Hippocampal formation (tissue), 2 donors: Measurements from ENCODE around the gene CXCL8.

Experiments used
- DNase-seq, 2 donors: peaks; one replicate each; lab custom pipeline; 2025; lab: John Stamatoyannopoulos, UW

The CXCL8 gene

GRCh38 chr4:73718375-73719373 lies 21.7 kb upstream of the CXCL8 start:
- DNase-seq = no peak

GRCh38 chr4:73721435-73721834 lies 18.9 kb upstream of the CXCL8 start:
- no peak for DNase-seq

- DNase-seq = no peak
Measured at GRCh38 chr4:73721909-73722308, 18.5 kb upstream of the CXCL8 start.

- no peak for DNase-seq
Measured at GRCh38 chr4:73723023-73723422, 17.3 kb upstream of the CXCL8 start.

GRCh38 chr4:73723928-73724327 lies 16.4 kb upstream of the CXCL8 start:
- no peak for DNase-seq

GRCh38 chr4:73725510-73725909 lies 14.9 kb upstream of the CXCL8 start:
- no peak for DNase-seq

- DNase-seq = no peak
Measured at GRCh38 chr4:73725985-73726384, 14.4 kb upstream of the CXCL8 start.

GRCh38 chr4:73727685-73728084 lies 12.7 kb upstream of the CXCL8 start:
- DNase-seq = no peak

- no peak for DNase-seq
Measured at GRCh38 chr4:73728091-73728741, 12.2 kb upstream of the CXCL8 start.

GRCh38 chr4:73729534-73730165 lies 10.7 kb upstream of the CXCL8 start:
- DNase-seq = peak; percentile 18 to 49

- no peak for DNase-seq
Measured at GRCh38 chr4:73730292-73730691, 10.1 kb upstream of the CXCL8 start.

GRCh38 chr4:73730867-73731266 lies 9.5 kb upstream of the CXCL8 start:
- no peak for DNase-seq

- DNase-seq = no peak
Measured at GRCh38 chr4:73731968-73732610, 8.3 kb upstream of the CXCL8 start.

- no peak for DNase-seq
Measured at GRCh38 chr4:73732759-73733431, 7.5 kb upstream of the CXCL8 start.

GRCh38 chr4:73734530-73735001 lies 5.8 kb upstream of the CXCL8 start:
- DNase-seq = no peak

- no peak for DNase-seq
Measured at GRCh38 chr4:73735231-73735630, 5.1 kb upstream of the CXCL8 start.

GRCh38 chr4:73741031-73741749 lies 821 bp downstream of the CXCL8 start:
- DNase-seq = no peak

- no peak for DNase-seq
Measured at GRCh38 chr4:73741750-73742489, 1.6 kb downstream of the CXCL8 start.

GRCh38 chr4:73742490-73743160 lies 2.3 kb downstream of the CXCL8 start:
- no peak for DNase-seq
